Endodermal cell (in vitro differentiated cells): ENCODE measurements around the gene TAF6. TPM values are rescaled to one million over a fixed set of nuclear protein-coding genes. Genes with fewer than 3 reads are reported as not detected.
A peak's percentile ranks its signal among the peaks of the same experiment; 100 is the strongest.

Experiments
- DNase-seq: peaks from one replicate; pipeline ENCODE4 v3.0.0-alpha.2; 2017
- H3K27ac ChIP-seq: 2 replicates; pipeline ENCODE4 v1.5.1; 2013; ENCODE audit warnings: mild to moderate bottlenecking, low read depth, low read length, moderate library complexity
- H3K27me3 ChIP-seq: 2 replicates; pipeline ENCODE4 v1.6.1; 2013; ENCODE audit warnings: mild to moderate bottlenecking, low read length, moderate library complexity; ENCODE audit not compliant: insufficient read depth, control insufficient read depth, poor library complexity, severe bottlenecking
- H3K36me3 ChIP-seq: 2 replicates; pipeline ENCODE4 v1.7.0; 2013; ENCODE audit warnings: mild to moderate bottlenecking, low read length, moderate library complexity; ENCODE audit not compliant: control insufficient read depth, insufficient read depth
- H3K4me1 ChIP-seq: one replicate; pipeline ENCODE4 v1.7.0; 2013; ENCODE audit warnings: low read length; ENCODE audit not compliant: control insufficient read depth, insufficient read depth
- H3K4me3 ChIP-seq: 2 replicates; pipeline ENCODE4 v1.5.1; 2013; ENCODE audit warnings: mild to moderate bottlenecking, low read length, moderate library complexity
- H3K9ac ChIP-seq: 2 replicates; pipeline ENCODE4 v1.6.1; 2013; ENCODE audit warnings: mild to moderate bottlenecking, low read length, moderate library complexity; ENCODE audit not compliant: poor library complexity, severe bottlenecking; ENCODE audit errors: extremely low read depth
- H3K9me3 ChIP-seq: 2 replicates; pipeline ENCODE4 v1.6.1; 2013; ENCODE audit warnings: mild to moderate bottlenecking, low read length, moderate library complexity; ENCODE audit not compliant: control insufficient read depth
- H3K27ac Mint-ChIP-seq: 2 replicates; pipeline ENCODE4 v1.8.0; 2020; ENCODE audit warnings: mixed read lengths
- H3K27me3 Mint-ChIP-seq: 2 replicates; pipeline ENCODE4 v1.8.0; 2021; ENCODE audit warnings: mild to moderate bottlenecking, mixed read lengths; ENCODE audit not compliant: insufficient read depth
- H3K36me3 Mint-ChIP-seq: 2 replicates; pipeline ENCODE4 v1.8.0; 2020; ENCODE audit warnings: low read depth, mixed read lengths
- H3K4me1 Mint-ChIP-seq: 2 replicates; pipeline ENCODE4 v1.8.0; 2020; ENCODE audit warnings: mixed read lengths
- H3K4me3 Mint-ChIP-seq: 2 replicates; pipeline ENCODE4 v1.8.0; 2020; ENCODE audit warnings: mild to moderate bottlenecking, moderate library complexity, mixed read lengths
- H3K9me3 Mint-ChIP-seq: 2 replicates; pipeline ENCODE4 v1.8.0; 2020; ENCODE audit warnings: mild to moderate bottlenecking, mixed read lengths
- WGBS, 2 experiments: methylation state at CpG; one replicate each; pipeline versions ENCODE4 v1.1.5 to v1.1.7; 2013; ENCODE audit warnings: missing lambda C conversion rate in 2 of 2, mixed read lengths in 1 of 2; ENCODE audit not compliant: insufficient coverage in 1 of 2, insufficient read length in 1 of 2; 5-methylcytosine and 5-hydroxymethylcytosine counted together
- long read RNA-seq, 4 experiments: library from polyadenylated mRNA in 2 of 4; library from RNA in 1 of 4; library from capped mRNA in 1 of 4; stranded (forward) in 3 of 4; unstranded in 1 of 4; transcript quantifications; one replicate each; pipeline ENCODE4 v2.0.0, GENCODE V29; 2020 to 2021; ENCODE audit warnings: inconsistent platforms in 1 of 4
- polyA plus RNA-seq, 2 experiments: library from polyadenylated mRNA; stranded (reverse); fragments of 50-300 nt; gene quantifications; one replicate each; pipeline ENCODE4 v1.2.3, GENCODE V29; 2013
- total RNA-seq, 2 donors: library from RNA; stranded (reverse); fragmentation: NEBNext Ultra II Directional in 1 of 2; extraction: Animal tissue kit (Norgen Biotek cat#: 25700) in 1 of 2; gene quantifications; 2 replicates in 1 of 2; 3 replicates in 1 of 2; pipeline ENCODE4 v1.2.1, GENCODE V29; 2021
- TF ChIP-seq, protein P1 (sequence below): fragments of 200-600 bp; sonication (generic); conservative IDR thresholded peaks from 2 replicates; pipeline ENCODE4 v1.5.0; 2021; ENCODE audit warnings: antibody characterized with exemption, mild to moderate bottlenecking

TAF6 gene
- 100 to 1,000 TPM in 1 of 2 donors, 10 to 100 TPM in 1; 83.1 to 113 TPM for total RNA-seq
- polyA plus RNA-seq (2013, experiment 1 of 2) = 82.4 TPM
- 77.9 TPM for polyA plus RNA-seq (2013, experiment 2 of 2)
- long read RNA-seq, experiment 1, transcript TAF6-211 (15 exons, 2,464 nt) = major isoform, 12 of 36 reads
- long read RNA-seq, experiment 1, partial matches to known transcripts = 17 of 36 reads
- long read RNA-seq, experiment 1, other reads (novel, unspliced or antisense) = 7 of 36 reads
- long read RNA-seq, experiment 2, transcript TAF6-209 (15 exons, 2,297 nt) = minor isoform, 13 of 319 reads
- long read RNA-seq, experiment 2, transcript TAF6-201 (15 exons, 2,727 nt) = minor isoform, 14 of 319 reads
- long read RNA-seq, experiment 2, transcript TAF6-211 (15 exons, 2,464 nt) = major isoform, 152 of 319 reads
- long read RNA-seq, experiment 2, partial matches to known transcripts = 7 of 319 reads
- long read RNA-seq, experiment 2, other reads (novel, unspliced or antisense) = 130 of 319 reads
- long read RNA-seq, experiment 3, transcript TAF6-209 (15 exons, 2,297 nt) = minor isoform, 14 of 257 reads
- long read RNA-seq, experiment 3, transcript TAF6-201 (15 exons, 2,727 nt) = minor isoform, 18 of 257 reads
- long read RNA-seq, experiment 3, transcript TAF6-211 (15 exons, 2,464 nt) = major isoform, 133 of 257 reads
- long read RNA-seq, experiment 3, partial matches to known transcripts = 5 of 257 reads
- long read RNA-seq, experiment 3, other reads (novel, unspliced or antisense) = 83 of 257 reads
- long read RNA-seq, experiment 4, transcript TAF6-211 (15 exons, 2,464 nt) = major isoform, 14 of 30 reads
- long read RNA-seq, experiment 4, partial matches to known transcripts = 4 of 30 reads
- long read RNA-seq, experiment 4, other reads (novel, unspliced or antisense) = 11 of 30 reads

DNA sequence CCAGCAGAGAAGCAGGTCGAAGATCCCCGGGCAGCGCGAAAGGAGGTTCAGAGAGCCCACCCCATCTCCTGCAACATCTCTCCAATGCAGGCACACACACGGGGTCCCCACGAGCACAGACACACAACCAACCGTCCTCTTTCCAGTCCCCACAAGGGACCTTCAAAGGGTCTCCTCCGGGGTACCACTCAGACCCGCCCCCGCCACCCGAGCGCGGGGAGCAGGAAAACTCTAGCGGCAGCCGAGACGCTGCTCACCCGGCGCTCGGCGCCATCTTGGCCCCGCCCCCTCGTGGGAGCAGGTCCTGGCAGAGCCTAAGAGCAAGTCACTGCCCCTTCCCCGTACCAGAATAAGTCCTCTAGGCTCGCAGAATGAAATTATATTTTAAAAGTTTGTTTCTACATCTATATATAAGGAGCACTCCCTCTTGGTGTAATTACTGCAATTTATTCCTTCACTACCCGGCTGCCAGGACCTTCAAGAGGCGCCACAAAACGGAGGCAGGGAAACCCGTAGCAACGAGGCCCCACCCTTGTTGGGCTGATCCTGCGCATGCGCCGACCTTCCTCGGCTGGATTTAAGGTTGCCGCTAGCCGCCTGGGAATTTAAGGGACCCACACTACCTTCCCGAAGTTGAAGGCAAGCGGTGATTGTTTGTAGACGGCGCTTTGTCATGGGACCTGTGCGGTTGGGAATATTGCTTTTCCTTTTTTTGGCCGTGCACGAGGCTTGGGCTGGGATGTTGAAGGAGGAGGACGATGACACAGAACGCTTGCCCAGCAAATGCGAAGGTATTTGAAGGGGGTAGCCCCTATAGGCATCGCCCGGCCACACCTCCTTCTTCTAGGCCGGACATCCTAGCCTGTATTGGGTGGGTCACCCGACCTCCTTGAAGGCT is at the start of gene TAF6, which contains the start of gene CNPY4:
Gene TAF6 (minus strand): TSS at position 287 of the 898 bp plus-strand sequence. CDS start 5,149 bp downstream, outside the sequence.
Gene CNPY4 (plus strand): TSS at position 563 of the 898 bp plus-strand sequence. CDS start 111 bp downstream, at position 674.
- Mint-ChIP-seq H3K4me1 (peaks cover 8% of the 10 kb centered on the region), H3K9me3 (no peaks in the 10 kb centered on the region), H3K4me3 (peak within 1 kb of the TSS; percentile 99), H3K27ac (peak within 1 kb of the TSS; percentile 99), H3K27me3 (no peaks in the 10 kb centered on the region), H3K36me3 (peaks cover 17% of the 10 kb centered on the region)
- DNase-seq = peak; percentile 98
- H3K9ac ChIP-seq = peak within 1 kb of the TSS; percentile 88
- peak within 1 kb of the TSS; percentile 99 for H3K27ac ChIP-seq
- no peaks in the 10 kb centered on the region for H3K27me3 ChIP-seq
- 0 to 1% methylated on average over 25 to 47 of the region's 49 CpGs for WGBS, 2 experiments
- H3K9me3 ChIP-seq = no peaks in the 10 kb centered on the region
- H3K4me3 ChIP-seq = peak within 1 kb of the TSS; percentile 95
- TF ChIP-seq, protein P1, sequence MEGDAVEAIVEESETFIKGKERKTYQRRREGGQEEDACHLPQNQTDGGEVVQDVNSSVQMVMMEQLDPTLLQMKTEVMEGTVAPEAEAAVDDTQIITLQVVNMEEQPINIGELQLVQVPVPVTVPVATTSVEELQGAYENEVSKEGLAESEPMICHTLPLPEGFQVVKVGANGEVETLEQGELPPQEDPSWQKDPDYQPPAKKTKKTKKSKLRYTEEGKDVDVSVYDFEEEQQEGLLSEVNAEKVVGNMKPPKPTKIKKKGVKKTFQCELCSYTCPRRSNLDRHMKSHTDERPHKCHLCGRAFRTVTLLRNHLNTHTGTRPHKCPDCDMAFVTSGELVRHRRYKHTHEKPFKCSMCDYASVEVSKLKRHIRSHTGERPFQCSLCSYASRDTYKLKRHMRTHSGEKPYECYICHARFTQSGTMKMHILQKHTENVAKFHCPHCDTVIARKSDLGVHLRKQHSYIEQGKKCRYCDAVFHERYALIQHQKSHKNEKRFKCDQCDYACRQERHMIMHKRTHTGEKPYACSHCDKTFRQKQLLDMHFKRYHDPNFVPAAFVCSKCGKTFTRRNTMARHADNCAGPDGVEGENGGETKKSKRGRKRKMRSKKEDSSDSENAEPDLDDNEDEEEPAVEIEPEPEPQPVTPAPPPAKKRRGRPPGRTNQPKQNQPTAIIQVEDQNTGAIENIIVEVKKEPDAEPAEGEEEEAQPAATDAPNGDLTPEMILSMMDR = no peak
- H3K36me3 ChIP-seq = peaks cover 13% of the 10 kb centered on the region
- no peaks in the 10 kb centered on the region for H3K4me1 ChIP-seq

DNA sequence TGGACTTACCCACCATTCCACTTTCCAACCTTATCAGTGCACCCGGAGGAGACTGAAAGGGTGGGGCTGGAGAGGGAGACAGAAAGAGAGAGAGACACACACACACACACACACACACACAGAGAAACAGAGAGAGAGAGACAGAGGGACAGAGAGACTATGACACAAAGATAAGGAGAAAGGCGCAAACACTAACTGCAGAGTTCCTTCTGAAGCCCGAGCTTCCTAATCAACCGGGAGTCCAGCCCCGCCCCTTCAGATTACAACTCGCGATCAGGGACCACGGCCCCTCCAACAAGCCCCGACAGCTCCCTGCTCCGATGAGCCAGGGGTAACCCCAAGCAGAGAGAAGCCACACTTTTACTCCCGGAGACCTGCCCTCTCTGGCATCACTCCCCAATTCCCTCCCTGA is 48.8 kb upstream of the TAF6 start:
- Mint-ChIP-seq H3K4me3 (peak overlapping the region; percentile 57), H3K9me3 (no peaks in the 10 kb centered on the region), H3K27me3 (peaks cover 38% of the 10 kb centered on the region), H3K36me3 (no peaks in the 10 kb centered on the region), H3K27ac (no peak overlapping the region), H3K4me1 (peaks cover 39% of the 10 kb centered on the region)
- H3K9ac ChIP-seq = no peak overlapping the region
- TF ChIP-seq, protein P1 = no peak
- DNase-seq = peak; percentile 73
- H3K4me3 ChIP-seq = peak overlapping the region; percentile 73
- H3K27ac ChIP-seq = no peak overlapping the region
- WGBS, 2 experiments = 9 to 10% methylated on average over 10 of the region's 11 CpGs
- no peaks in the 10 kb centered on the region for H3K27me3 ChIP-seq
- no peaks in the 10 kb centered on the region for H3K9me3 ChIP-seq
- peaks cover 9% of the 10 kb centered on the region for H3K4me1 ChIP-seq
- H3K36me3 ChIP-seq = no peaks in the 10 kb centered on the region
